ENCODE data around the gene SCP2D1.

SCP2D1 gene

GRCh38 chr20:18815194-18815942, 1.8 kb downstream of the SCP2D1 start:
- no peaks in the 10 kb centered on the region for H3K4me1 ChIP-seq (ENCODE audit: control insufficient read depth, insufficient read depth, low read length, poor library complexity, severe bottlenecking)
- H3K9me3 ChIP-seq (ENCODE audit: control insufficient read depth, low read length) = no peaks in the 10 kb centered on the region
- no peak overlapping the region for H3K27ac ChIP-seq (ENCODE audit: low read depth, low read length, severe bottlenecking)
- H3K36me3 ChIP-seq (ENCODE audit: control insufficient read depth, insufficient read depth, low read length) = no peaks in the 10 kb centered on the region
- no peak overlapping the region for H3K4me3 ChIP-seq (ENCODE audit: extremely low read depth, insufficient read depth, low read length, poor library complexity, severe bottlenecking)
- 89 to 100% methylated on average over 2 to 4 of the region's 6 CpGs for WGBS, 2 experiments (ENCODE audit: insufficient coverage in 2 of 2)

GRCh38 chr20:18822832-18823231, 9.2 kb downstream of the SCP2D1 start:
- WGBS, 2 experiments (ENCODE audit: insufficient coverage in 2 of 2) = 100% methylated on average over 1 to 2 of the region's 2 CpGs
- Histone ChIP-seq H3K4me3 (ENCODE audit: extremely low read depth, insufficient read depth, low read length, poor library complexity, severe bottlenecking) (no peak overlapping the region), H3K4me1 (ENCODE audit: control insufficient read depth, insufficient read depth, low read length, poor library complexity, severe bottlenecking) (no peaks in the 10 kb centered on the region), H3K27ac (ENCODE audit: low read depth, low read length, severe bottlenecking) (no peak overlapping the region), H3K9me3 (ENCODE audit: control insufficient read depth, low read length) (no peaks in the 10 kb centered on the region), H3K36me3 (ENCODE audit: control insufficient read depth, insufficient read depth, low read length) (no peaks in the 10 kb centered on the region)

GRCh38 chr20:18831830-18832499, 18.4 kb downstream of the SCP2D1 start:
- peaks cover 19% of the 10 kb centered on the region for H3K4me1 ChIP-seq (ENCODE audit: control insufficient read depth, insufficient read depth, low read length, poor library complexity, severe bottlenecking)
- no peak overlapping the region for H3K4me3 ChIP-seq (ENCODE audit: extremely low read depth, insufficient read depth, low read length, poor library complexity, severe bottlenecking)
- WGBS, 2 experiments (ENCODE audit: insufficient coverage in 2 of 2) = 87 to 90% methylated on average over 2 to 4 of the region's 5 CpGs
- no peak overlapping the region for H3K27ac ChIP-seq (ENCODE audit: low read depth, low read length, severe bottlenecking)
- H3K9me3 ChIP-seq (ENCODE audit: control insufficient read depth, low read length) = no peaks in the 10 kb centered on the region
- no peaks in the 10 kb centered on the region for H3K36me3 ChIP-seq (ENCODE audit: control insufficient read depth, insufficient read depth, low read length)

- Histone ChIP-seq H3K4me1 (ENCODE audit: control insufficient read depth, insufficient read depth, low read length, poor library complexity, severe bottlenecking) (peaks cover 19% of the 10 kb centered on the region), H3K9me3 (ENCODE audit: control insufficient read depth, low read length) (no peaks in the 10 kb centered on the region), H3K4me3 (ENCODE audit: extremely low read depth, insufficient read depth, low read length, poor library complexity, severe bottlenecking) (no peak overlapping the region), H3K27ac (ENCODE audit: low read depth, low read length, severe bottlenecking) (no peak overlapping the region), H3K36me3 (ENCODE audit: control insufficient read depth, insufficient read depth, low read length) (no peaks in the 10 kb centered on the region)
- 0 to 30% methylated on average over 2 of the region's 4 CpGs for WGBS, 2 experiments (ENCODE audit: insufficient coverage in 2 of 2)
These were observed 19.1 kb downstream of the SCP2D1 start for GRCh38 chr20:18832546-18833200.

- 93% methylated on average over 2 of the region's 3 CpGs; no CpG with 5 or more reads in 1 of the 2 experiments for WGBS, 2 experiments (ENCODE audit: insufficient coverage in 2 of 2)
- Histone ChIP-seq H3K9me3 (ENCODE audit: control insufficient read depth, low read length) (peaks cover 6% of the 10 kb centered on the region), H3K4me3 (ENCODE audit: extremely low read depth, insufficient read depth, low read length, poor library complexity, severe bottlenecking) (no peak overlapping the region), H3K36me3 (ENCODE audit: control insufficient read depth, insufficient read depth, low read length) (no peaks in the 10 kb centered on the region), H3K4me1 (ENCODE audit: control insufficient read depth, insufficient read depth, low read length, poor library complexity, severe bottlenecking) (peaks cover 24% of the 10 kb centered on the region), H3K27ac (ENCODE audit: low read depth, low read length, severe bottlenecking) (no peak overlapping the region)
These were observed 22.1 kb downstream of the SCP2D1 start for GRCh38 chr20:18835466-18836256.

GRCh38 chr20:18837718-18838117, 24.1 kb downstream of the SCP2D1 start:
- 86 to 100% methylated on average over 2 to 3 of the region's 3 CpGs for WGBS, 2 experiments (ENCODE audit: insufficient coverage in 2 of 2)
- peaks cover 10% of the 10 kb centered on the region for H3K4me1 ChIP-seq (ENCODE audit: control insufficient read depth, insufficient read depth, low read length, poor library complexity, severe bottlenecking)
- H3K9me3 ChIP-seq (ENCODE audit: control insufficient read depth, low read length) = peaks cover 6% of the 10 kb centered on the region
- no peaks in the 10 kb centered on the region for H3K36me3 ChIP-seq (ENCODE audit: control insufficient read depth, insufficient read depth, low read length)
- H3K27ac ChIP-seq (ENCODE audit: low read depth, low read length, severe bottlenecking) = no peak overlapping the region
- H3K4me3 ChIP-seq (ENCODE audit: extremely low read depth, insufficient read depth, low read length, poor library complexity, severe bottlenecking) = no peak overlapping the region

GRCh38 chr20:18839507-18840247, 26.1 kb downstream of the SCP2D1 start:
- Histone ChIP-seq H3K9me3 (ENCODE audit: control insufficient read depth, low read length) (peaks cover 6% of the 10 kb centered on the region), H3K4me1 (ENCODE audit: control insufficient read depth, insufficient read depth, low read length, poor library complexity, severe bottlenecking) (peaks cover 8% of the 10 kb centered on the region), H3K4me3 (ENCODE audit: extremely low read depth, insufficient read depth, low read length, poor library complexity, severe bottlenecking) (no peak overlapping the region), H3K36me3 (ENCODE audit: control insufficient read depth, insufficient read depth, low read length) (no peaks in the 10 kb centered on the region), H3K27ac (ENCODE audit: low read depth, low read length, severe bottlenecking) (no peak overlapping the region)
- 89 to 95% methylated on average over 5 to 6 of the region's 6 CpGs for WGBS, 2 experiments (ENCODE audit: insufficient coverage in 2 of 2)

GRCh38 chr20:18840248-18840645, 26.7 kb downstream of the SCP2D1 start:
- 93 to 95% methylated on average over 5 to 7 of the region's 8 CpGs for WGBS, 2 experiments (ENCODE audit: insufficient coverage in 2 of 2)
- no peaks in the 10 kb centered on the region for H3K36me3 ChIP-seq (ENCODE audit: control insufficient read depth, insufficient read depth, low read length)

GRCh38 chr20:18845017-18845416, 31.4 kb downstream of the SCP2D1 start:
- H3K4me1 ChIP-seq (ENCODE audit: control insufficient read depth, insufficient read depth, low read length, poor library complexity, severe bottlenecking) = no peaks in the 10 kb centered on the region
- no peaks in the 10 kb centered on the region for H3K9me3 ChIP-seq (ENCODE audit: control insufficient read depth, low read length)
- WGBS, 2 experiments (ENCODE audit: insufficient coverage in 2 of 2) = 65 to 69% methylated on average over 5 of the region's 5 CpGs
- no peak overlapping the region for H3K27ac ChIP-seq (ENCODE audit: low read depth, low read length, severe bottlenecking)
- H3K4me3 ChIP-seq (ENCODE audit: extremely low read depth, insufficient read depth, low read length, poor library complexity, severe bottlenecking) = no peak overlapping the region
- no peaks in the 10 kb centered on the region for H3K36me3 ChIP-seq (ENCODE audit: control insufficient read depth, insufficient read depth, low read length)

More at GRCh38 chr20:18840248-18840645, 26.7 kb downstream of the SCP2D1 start:
- H3K27ac ChIP-seq (ENCODE audit: low read depth, low read length, severe bottlenecking) = no peak overlapping the region
- H3K4me1 ChIP-seq (ENCODE audit: control insufficient read depth, insufficient read depth, low read length, poor library complexity, severe bottlenecking) = peaks cover 8% of the 10 kb centered on the region
- peaks cover 6% of the 10 kb centered on the region for H3K9me3 ChIP-seq (ENCODE audit: control insufficient read depth, low read length)
- no peak overlapping the region for H3K4me3 ChIP-seq (ENCODE audit: extremely low read depth, insufficient read depth, low read length, poor library complexity, severe bottlenecking)

Measured in mesodermal cell (in vitro differentiated cells).